NCI-H526 (cell line): ENCODE measurements around the gene ZNF500.
A peak's percentile ranks its signal among the peaks of the same experiment; 100 is the strongest.

Experiments
- DNase-seq, 2 experiments: peaks; one replicate each; lab custom pipeline; 2025; lab: John Stamatoyannopoulos, UW

The ZNF500 gene

DNA sequence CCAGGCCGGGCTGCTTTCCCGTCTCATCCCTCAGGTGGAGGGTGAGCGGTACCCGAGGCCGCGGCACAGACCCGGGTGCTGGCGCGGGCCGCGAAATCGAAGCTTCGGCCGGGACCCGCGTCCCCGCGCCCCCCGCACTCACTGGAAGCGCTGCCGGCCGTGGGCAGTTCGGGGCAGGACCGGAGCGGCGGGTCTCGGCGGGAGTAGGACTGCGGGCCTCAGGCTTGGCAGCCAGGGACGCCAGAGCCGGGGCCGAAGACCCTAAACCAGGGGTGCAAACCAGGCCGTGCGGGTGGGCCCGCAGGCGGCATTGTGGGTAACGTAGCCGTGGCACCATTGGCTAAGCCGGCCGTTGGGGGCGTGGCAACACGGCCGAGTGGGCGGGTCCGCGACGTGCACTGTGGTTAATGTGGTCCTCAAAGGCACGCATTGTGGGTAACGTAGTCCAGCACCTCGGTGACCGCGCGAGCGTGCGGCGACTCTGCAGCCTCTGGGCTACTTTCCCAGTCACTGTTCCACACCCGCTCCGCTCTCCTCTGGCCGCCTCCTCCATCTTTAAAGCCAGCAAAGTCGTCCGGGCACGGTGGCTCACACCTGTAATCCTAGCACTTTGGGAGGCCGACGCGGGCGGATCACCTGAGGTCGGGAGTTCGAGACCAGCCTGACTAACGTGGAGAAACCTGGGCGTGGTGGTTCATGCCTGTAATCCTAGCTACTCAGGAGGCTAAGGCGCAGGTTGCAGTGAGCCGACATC is at the start of gene ZNF500:
Gene ZNF500 (minus strand): TSS at position 288 of the 754 bp plus-strand sequence. CDS start 1,184 bp downstream, outside the sequence.
- DNase-seq = peak; percentile 70 to 93

DNA sequence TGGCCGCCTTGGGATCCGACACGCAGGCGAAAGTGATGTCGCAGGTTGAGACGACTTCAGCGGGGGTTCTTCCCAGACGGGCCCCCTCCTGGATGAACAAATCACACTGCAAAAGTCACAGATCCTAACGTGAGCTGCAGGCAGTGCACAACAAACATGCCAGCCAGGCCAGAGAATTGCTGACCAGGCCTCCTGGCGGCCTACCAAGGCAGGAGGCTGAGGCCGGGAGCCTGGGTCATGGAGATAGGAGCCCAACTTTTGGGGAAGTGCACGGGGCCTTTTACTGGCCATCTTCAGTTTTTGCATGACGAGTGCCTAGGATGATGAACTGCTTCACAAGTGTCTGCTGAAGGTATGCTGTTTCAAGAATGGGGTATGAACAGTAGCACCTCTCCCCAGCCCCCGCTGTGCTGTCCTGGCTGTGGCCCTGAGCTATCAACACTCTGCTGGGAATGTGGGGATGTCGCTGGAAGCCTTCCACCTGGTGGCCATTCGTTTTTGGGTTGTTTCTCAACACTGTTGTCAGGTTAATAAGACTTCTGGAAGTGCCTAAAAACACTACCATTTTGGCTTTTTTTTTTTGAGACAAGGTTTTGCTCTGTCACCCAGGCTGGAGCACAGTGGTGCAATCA is 47.7 kb upstream of the ZNF500 start:
- DNase-seq = no peak

DNA sequence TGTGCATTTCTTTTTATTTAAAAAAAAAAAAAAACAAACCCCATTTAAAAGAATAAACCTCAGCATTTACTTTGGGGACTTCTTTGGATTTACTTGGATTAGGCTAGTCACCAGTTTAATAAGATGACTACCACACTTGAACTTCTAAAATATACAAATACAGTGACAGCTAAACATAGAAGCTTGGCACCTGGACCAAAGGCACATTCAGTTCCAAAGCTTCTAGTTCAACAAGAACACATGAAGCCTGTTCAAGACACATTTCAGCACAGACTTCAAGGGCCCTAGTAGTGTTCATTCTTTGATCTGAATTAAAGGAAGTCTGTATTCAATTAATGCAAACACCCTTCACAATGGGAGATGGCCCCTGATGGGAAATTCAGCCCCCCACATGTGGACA is 47.1 kb upstream of the ZNF500 start:
- DNase-seq = no peak

DNA sequence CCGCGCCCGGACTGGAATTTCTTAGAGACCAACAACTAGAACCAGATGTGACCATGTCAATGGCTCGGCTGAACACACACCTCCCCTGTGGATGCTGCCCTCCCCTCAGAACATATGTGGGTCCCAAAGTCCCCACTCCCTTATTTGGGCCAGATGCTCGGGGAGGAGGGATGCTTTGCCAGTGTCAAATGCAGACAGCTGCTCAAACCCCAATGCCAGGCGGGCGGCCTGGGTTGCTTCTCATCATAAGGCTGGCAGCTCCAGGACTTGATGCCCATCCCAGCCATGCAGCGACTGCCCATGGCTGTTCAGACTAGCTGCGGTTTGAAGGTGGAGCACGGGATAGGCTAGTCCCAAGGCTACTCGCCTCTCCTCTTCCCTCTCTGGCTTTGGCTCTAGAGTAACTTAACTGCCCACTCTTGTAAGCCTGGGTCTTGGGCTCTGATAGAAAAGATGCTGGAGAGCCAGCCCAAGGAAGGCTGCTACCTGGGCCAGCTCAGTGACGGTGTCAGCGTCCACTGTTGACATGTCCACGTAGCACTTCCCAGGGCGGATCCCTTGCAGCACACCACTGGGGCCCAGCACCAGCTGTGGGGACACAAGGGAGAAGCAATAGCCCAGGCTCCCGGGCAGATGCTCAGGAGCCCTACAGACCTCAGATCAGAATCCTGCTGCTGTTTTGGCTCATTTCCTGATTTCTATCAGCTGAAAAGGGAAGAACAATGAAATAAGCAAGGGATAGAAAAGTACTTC is 46.5 kb upstream of the ZNF500 start:
- DNase-seq = no peak

DNA sequence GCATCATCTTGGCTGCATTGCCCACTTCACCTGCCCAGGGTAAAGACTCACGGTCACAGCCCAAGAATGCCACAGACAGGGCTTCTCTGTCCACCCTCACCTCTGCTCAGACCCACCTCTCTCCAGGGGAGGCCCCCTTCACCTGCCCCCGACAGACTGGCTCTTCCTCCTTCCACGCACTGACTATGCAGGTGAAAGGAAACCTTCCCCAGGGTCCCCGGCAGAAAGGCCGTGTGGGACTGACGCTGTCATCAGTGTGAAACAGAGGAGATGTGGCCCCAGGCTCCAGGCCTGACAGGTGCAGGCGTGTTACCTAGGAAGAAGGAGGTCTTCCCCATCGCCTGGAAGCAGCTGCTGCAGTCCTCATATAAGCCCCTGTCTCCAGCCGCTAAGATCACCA is 44.8 kb upstream of the ZNF500 start:
- DNase-seq = no peak

DNA sequence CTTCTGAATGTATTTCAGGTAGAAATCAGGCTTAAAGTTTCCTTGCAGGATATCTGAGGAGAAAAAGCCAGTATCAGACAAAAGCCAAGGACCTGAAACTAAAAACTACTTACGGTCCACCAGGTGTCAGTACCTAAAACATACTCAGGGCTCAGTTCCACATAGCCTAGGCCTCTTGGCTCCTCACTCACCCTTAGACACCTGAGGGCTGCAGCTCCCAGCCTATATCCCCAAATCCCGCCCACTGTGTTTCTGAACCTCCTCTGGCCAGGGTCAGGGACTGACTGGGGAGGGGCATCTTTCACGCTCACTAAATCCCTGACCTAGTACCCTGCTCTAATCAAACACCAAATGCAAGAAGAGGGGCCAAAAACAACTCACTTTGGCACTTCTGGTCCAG is 44.3 kb upstream of the ZNF500 start:
- DNase-seq = no peak

DNA sequence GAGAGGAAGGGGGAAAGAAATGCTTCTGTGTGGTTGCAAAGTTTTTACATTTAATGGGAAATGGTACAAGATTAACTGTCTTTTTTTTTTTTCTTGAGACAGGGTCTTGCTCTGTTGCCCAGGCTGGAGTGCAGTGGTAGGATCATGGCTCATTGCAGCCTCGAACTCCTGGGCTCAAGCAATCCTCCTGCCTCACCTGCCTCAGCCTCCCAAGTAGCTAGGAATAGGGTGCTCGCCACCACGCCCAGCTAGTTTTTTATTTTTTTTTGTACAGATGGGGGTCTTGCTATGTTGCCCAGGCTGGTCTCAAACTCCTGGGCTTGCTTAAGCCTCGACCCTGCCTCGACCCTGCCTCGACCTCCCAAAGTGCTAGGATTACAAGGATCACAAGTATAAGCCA is 39.3 kb upstream of the ZNF500 start:
- no peak for DNase-seq

DNA sequence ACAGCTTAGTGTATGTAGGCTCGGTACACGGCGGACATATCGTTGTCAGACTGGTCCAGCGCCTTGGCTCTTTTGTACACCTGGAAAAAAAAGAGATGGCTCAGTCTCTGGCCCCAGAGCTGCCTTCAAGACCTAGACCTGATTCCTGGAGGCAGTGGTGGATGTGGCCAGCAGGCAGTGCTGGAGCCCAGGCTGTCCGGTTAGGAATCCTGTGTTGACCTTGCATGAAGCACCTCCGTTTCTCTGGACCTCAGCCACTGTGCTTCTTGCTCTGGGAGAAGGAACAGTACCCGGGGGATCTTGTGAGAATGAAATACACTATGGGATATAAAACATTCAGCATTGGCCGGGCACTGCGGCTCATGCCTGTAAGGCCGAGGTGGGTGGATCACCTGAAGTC is 38.3 kb upstream of the ZNF500 start:
- DNase-seq = no peak

DNA sequence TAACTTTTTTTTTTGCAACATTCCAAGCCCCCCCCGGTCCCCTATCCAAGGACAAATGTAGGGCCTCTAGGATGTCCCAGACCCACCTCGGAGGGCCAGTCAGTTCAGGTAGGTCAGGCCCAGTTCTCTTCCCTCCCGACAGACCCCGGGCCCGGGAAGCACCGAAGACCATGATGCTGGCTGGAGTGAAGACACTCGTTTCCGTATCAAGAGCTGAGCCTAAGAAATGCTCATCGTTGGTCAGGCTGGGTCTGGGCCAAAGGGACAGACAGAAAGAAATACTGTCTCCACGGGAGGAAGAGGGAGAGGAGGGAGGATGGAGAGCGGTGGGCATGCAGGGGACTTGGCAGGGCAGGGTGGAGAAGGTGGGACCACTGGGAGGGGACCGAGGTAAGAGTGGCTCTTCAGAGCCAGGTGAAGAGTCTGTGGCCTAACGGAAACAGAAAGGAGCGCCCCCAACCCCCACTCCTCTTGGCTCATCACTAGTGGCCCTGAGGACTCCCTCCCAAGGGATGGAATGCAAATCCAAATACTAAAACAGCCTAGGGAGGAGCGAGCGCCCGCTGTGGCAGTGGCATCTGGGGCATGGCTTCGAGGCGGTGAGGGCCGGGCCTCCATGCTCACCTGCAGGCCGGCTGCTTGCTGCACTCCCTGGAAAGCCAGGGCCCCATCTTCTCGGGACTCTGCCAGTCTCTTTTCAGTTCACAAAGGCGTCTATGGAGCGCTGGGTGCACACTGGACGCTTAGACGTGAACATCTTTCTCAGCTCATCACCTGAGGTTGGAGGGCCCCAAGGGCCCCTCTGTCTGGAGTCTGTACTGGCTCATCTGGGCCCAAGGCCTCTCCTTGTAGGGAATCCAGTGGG is 37.2 kb upstream of the ZNF500 start:
- DNase-seq = peak; percentile 31 to 62

DNA sequence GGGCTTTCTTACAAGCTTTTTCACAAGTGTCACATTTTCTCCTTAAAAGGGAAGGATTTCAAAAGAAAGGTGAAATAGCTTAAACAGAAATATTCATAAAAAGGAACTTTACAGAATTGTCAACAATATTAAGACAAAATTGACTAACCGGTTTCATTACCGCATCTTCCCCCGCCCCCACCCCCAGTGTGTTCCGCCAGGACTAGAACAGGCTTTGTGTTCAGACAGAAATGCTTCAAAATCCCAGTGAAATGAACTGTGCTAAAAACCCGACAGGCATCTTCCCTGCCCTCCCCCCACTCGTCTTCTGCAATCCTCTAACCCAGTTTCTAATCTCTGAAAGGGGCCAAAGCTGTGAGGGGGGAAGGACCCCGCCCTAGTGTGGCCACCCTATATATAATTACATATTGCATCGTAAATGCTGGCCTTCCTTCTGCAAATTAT is 36.5 kb upstream of the ZNF500 start:
- DNase-seq = no peak

DNA sequence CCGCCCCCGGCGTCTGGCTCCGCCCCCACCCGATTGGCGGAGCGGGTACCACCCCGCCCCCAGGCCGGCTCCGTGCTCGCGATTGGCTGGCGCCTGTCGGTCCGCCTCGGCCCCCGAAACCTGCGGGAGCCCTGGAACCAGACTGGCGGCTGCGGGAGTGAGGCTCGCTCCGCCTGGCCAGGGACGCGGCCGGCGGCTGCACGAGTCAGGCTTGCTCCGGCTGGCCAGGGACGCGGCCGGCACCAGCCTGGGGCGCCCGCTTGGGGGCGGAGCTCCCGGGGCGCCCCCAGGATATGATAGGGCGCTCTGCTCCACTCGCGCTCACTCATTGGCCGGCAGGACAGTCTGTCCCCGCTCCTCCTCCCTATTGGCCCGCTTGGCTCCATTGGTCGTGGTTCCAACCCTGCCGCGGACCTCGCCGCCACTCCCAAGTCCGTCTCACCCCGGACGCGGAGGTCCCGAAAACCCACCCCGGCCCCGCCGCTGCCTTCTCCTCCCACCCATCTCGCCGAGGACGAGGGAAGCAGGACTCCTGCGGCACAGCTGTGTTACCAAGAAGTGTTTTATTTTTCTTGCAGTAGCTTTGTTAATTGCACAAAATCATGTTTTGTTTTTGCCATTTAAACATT is 35.8 kb upstream of the ZNF500 start:
- DNase-seq = peak; percentile 75 to 94

DNA sequence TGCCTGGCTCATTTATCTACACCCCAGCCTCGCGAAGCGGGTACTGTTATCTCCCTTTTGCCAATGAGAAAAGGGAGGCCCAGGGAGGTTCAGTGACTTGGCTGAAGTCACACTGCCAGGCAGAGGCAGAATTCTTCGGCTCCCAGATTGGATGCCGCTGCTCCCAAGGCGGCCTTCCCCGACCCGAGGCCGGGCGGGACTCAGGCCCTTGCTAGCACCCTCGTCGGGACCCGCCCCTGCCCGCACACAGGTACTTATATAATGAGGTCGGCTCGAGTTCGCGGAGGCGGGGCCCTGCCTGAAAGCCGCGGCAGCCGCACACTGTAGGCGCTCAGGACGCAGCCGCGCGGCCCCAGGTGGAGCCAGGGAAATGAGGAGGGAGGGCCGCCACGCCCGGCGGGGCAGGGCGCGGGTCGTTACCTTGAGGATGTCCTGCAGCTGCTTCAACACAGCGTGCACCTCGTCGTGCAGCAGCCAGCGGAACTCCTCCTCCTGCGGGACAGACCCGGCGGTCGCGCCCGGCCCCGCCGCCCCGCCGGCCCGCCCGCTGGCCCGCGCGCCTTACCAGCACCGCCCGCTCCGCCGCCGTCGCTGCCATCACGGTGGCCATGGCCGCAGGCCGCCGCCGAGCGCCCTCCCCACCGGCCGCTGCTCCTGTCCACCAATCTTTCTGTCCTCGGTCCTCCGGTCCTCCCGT is 35.1 kb upstream of the ZNF500 start, which contains the start of gene ROGDI:
Gene ROGDI (minus strand): TSS at position 672 of the 697 bp plus-strand sequence. CDS start 62 bp downstream, at position 610.
- DNase-seq = peak; percentile 79 to 94

DNA sequence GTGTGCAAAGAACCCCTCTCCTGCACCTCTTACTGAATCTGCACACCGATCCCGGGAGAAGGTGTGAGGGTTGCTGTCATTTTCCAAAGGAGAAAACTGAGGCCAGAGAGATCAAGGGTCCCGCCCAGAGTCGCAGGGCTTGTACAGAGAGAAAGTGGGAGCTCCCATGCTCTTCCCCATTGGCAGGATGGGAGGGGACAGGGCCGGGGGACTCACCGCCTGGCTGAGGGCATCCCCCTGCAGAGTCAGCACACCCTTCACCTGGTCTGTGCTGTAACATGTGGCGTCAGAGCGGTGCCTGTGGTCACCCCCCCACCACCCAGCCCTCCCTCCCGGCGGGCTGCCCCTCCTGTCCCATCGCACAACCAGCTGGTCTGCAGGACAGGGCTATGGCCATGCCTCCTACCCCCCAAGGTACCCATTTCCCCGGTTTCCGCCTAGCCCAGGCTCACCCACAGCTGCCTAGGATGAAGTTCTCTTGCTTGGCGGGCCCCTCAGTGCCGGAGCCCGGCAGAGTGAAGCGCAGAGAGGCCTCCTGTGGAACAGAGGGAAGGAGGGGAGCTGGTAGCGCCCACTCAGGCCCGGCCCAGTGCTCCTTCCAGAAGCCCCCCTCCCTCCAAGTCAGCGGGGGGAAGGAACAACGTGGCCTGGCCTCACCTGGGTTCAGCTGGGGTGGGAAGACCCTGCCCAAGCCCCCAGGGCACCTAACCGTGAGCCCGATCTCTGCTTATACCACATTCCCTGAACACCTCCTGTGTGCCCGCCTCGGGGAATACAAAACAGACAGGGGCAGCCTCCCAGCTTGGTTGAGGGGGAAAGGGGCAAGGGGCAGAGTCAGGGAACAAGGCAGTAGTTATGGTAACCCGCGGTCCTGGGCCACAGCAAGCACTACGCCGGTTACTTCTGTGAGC is 34.3 kb upstream of the ZNF500 start:
- DNase-seq = peak in 1 of 2 experiments; percentile 13

DNA sequence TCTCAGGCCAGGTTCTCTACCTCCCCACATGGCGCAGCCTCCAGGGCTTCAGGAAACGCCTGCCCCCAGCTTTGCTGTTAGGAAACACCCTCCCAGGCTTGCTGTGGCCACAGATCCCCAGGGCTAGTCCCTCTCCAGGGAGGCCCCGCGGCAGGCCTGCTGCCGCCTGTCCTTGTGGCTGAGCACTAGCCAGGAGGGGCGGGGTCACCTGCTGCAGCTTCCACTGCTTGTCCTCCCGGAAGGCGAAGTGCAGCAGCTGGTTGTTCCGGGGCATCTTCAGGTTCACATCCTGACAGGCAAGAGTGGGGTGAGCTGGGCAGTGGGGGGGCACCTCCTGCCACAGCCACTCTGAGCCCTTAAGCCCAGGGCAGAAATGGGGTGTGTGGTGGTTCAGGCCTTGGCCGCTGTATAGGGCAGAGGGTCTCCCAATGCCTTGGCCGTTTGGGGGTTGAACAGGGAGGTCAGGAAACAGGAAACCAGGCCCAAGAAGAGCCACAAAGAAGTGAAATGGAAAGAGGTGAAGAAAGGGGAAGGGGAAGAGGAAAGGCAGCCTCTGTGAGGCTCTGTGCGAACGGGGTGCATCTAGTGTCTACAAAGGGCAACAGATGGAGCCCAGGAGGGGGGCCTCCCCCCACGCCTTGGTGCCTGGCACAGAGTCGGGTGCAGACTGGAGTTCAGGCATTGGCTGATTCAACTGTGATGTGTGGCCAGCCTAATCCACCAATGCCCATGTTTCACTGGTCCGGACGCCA is 33.5 kb upstream of the ZNF500 start:
- DNase-seq = peak in 1 of 2 experiments; percentile 54

DNA sequence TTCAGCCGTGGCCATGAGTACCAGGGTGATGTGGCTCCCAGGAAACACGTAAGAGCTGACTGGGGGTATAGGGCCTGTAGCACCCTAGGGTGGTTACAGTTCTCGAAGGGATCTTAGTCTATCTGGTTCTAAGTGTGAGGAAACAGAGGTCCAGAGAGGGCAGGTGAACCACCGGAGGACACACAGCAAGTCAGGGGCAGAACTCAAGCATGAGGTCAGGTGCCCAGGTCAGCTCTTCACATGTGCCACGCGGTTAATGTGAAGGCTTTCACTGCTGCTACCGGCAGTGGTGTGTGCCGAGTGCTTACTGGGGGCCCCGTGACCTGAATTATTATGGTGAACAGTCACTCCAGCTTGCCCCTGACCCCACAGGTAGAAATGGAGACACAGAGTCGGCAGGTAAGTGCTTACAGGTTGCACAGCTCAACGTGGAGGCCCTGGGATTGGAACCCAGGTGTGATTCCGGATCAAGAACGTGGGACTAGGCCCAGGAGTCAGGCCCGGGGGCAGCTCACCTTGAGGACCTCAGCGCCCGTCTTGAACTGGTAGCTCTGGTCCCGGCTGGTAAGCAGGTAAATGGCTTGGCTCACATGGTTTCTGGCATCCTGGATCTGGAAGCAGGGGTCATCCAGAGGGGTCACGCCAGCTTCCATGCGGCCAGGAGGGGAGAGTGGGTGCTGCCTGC is 32.4 kb upstream of the ZNF500 start:
- DNase-seq = no peak

DNA sequence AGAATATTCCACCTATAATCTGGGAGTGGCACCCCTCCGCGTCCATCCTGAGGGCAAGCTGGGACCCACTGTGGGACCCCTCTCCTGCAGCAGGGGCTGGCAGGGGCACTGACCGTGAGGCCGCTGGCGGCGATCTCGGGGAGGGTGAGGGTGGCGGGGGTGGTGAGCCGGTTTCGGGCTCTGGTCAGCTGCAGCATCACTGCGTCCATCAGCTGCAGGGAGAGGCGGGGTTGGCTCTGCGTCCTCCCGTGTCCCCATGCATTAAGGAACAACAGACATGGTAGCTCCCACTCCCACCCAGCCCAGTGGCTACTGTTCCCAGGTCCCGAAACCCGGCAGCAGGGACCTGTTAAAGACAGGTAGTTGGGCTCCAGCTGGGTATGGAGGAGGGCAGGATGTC is 31.5 kb upstream of the ZNF500 start:
- DNase-seq = no peak

DNA sequence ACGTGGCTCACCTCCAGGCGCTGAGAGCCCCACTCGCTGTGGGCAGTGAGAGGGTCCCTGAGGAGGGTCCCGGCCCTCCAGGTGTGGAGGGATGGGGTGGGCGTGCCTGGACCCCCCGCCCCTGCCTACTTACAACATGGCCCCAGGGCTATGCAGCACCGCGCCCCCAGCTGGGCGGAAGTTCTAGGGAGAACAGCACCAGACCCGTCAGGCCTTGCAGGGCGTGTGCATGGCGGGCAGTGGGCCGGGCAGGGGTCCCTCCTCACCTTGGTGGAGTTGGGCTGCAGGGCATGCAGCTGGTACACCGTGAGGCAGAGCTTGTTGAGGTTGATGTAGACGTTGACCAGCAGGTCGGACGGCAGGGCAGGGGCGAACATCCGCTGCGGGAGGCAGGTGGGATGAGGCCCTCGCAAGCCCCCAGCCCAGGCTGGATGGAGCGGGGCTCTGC is 30.9 kb upstream of the ZNF500 start:
- no peak for DNase-seq
